ENCODE data around the gene GTF2F1.
"Not testable (repeated sequence)": the region's sequence is repeated elsewhere in the genome, so short reads cannot be mapped to it uniquely, and the experiment has no call there.

The GTF2F1 gene

DNA sequence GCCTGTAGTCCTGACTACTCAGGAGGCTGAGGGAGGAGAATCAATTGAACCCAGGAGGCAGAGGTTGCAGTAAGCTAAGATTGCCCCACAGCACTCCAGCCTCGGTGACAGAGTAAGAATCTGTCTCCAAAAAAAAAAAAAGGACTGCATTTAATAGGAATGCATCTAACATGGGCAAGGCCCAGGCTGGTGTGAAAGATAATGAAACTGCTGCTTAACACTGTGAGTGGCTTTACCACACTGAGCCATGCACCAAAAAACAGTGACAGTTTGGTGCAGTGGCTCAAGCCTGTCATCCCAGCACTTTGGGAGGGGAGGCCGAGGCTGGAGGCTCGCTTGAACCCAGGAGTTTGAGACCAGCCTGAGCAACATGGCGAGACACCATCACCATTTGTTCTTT, 8.6 kb downstream of the GTF2F1 start:
- no peak for DNase-seq

DNA sequence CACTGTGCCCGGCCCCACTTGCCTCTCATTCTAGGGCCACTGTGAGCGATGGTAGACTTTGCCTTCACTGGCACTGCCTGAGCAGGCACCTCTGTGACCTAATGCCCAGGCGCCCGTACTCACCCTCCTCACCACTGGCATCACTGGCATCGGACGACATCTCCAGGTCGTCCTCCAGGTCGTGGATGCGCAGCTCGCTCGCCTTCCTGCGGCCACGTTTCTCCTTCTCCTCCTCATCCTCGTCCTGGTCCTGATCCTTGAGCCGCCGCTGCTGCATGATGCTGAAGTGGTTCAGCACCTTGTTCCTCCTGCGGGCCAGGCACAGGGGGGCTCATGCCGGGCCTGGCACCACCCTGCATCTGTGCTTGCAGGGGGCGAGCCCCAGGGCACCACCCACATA, 9.8 kb downstream of the GTF2F1 start:
- DNase-seq = no peak

DNA sequence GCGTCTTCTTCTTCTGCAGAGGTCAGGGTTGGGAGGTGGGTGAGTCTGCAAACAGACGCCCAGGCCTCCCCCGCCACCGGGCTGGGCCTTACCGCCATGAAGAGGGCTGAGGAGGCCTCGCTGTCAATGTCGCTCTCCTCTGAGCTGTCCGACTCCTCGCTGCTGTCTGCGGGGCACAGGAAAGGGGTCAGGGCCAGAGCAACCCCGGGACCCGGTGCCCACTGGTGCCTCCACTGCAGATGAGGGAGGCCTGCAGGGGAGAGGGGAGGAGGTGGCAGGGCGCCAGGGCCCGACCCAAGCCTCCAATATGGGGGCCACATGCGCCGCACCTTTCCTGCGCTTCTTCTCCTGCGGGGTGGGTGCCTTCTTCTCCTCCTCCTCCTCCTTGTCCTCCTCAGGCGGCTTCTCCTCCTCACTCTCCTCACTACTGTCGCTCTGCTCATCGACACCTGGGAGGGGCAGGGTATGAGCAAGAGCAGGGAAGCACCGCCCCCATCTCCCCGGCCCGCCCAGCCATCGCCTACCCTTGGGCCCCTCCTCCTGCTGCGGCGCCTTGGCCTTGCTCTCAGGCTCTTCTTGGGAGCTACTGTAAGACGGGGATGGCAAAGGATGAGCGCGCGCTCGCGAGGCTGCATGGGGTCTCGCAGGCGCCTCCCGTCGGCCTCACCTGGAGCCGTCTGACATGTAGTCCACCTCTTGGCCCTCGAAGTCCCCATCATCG, 11.8 kb downstream of the GTF2F1 start:
- no peak for DNase-seq

DNA sequence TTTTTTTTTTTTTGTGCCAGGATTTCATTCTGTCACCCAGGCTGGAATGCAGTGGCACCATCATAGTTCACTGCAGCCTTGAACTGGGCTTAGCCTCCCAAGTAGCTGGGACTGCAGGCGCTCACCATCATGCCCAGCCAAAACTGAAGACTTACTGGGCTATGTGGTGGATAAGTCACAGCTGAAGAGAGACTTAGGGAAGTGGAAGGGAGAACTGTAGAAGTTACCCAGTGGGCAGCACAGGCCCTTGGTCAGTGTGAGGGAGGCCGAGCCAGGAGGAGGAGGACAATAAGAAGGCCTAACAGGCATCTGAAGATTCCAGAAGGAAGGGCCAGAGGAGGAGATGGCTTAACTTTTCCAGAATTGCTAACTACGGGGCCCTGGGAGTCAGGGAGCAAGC, 13.2 kb downstream of the GTF2F1 start:
- DNase-seq = no peak

DNA sequence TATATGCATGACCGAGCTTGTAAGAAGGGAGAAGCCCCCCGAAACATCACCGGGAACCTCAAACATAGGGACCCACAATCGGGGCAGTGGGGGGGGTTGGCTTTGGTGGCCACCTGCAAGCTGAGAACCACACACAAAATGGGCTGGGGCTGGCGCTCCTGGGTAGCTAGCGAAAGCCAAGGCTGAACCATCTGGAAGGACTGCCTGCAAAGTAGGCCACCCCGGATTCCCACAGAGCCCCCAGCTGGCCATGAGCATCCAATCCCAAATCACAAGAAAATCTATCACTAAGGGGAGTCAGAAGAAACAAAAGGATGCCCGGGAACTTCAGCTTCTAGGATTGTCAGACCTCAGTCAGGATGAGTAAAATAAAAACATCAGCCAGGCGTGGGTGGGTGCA, 14.5 kb downstream of the GTF2F1 start:
- DNase-seq = no peak

DNA sequence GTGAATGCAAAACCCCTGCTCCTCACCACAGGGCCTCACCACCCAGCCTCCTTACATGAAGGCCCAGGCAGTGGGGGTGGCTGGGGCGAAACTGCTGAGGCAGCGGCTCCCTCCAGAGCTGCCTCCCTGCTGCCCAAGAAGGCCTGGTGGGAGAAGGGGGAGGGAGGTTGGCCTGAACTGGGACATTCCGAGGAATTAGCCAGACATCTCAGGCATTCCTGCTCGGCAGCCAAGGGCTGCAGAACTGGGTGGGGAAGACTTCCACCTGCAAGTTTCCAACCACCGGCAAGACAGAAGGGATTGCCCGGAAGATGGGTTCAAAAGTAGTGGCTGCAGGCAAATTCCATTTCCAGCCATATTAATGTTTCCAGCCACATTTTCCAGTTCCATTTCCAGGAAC, 14.9 kb downstream of the GTF2F1 start:
- no peak for DNase-seq

DNA sequence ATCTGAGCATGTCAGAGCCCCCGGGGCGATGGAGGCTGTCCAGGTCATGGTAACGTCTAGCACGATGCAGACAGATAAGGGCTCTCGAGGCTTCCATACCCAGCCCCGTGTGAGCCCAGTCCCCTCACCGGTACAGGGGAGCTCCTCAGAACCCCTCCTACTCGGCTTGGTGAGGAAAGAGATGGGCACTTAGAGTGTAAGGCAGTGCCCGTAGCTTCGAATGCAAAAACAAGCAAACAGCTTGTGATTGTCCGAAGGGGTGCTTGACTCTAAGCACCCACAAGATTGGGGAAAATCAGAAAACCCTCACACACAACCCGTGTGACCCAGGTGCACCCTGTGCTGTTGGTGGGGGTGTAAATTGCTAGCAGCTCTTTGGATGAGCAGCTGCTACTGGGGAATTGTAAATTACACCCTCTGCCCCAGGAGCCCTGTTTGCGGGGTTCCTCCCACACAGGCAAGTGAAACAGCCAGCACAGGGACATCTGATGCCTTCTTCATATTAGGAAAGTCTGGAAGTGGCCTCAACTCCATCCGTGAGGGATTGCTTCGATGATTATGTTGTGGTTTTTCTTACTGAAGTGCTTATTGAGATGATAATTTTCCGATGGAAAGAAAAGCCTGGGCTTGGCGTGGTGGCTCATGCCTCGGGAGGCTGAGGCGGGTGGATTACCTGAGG, 16.3 kb downstream of the GTF2F1 start:
- DNase-seq = no peak

DNA sequence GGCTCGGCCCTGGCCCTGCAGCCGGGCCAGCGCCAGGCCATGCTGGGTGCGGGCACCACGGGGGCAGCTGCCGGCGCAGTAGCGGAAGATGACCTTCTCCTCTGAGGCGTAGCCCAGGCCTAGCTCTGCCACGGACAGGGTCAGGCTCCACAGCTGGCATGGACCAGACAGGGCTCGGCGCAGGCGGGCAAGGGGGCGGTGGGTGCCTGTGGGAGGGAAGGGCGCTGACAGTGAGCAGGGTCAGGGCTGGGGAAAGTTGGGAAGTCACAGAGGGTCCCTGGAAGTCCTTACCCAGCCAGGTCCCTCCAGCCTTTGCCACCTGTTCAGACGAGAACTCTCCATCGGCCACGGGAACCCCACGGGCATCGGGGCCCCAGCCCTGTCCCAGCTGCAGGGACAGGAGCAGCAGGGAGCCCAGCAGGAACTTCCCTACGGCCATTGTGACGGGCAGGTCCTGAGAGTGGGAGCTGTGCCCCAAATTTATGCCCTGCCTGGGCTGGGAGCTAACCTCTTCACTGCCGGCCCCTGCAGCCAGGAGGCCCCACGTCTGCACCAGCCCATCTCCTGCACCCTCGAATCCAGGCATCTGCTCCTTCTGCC, 17.5 kb downstream of the GTF2F1 start, which contains the start of gene PSPN:
PSPN (minus strand) TSS at position 523 of the 600 bp plus-strand sequence; CDS start at position 439, 84 bp downstream.
- no peak for DNase-seq

DNA sequence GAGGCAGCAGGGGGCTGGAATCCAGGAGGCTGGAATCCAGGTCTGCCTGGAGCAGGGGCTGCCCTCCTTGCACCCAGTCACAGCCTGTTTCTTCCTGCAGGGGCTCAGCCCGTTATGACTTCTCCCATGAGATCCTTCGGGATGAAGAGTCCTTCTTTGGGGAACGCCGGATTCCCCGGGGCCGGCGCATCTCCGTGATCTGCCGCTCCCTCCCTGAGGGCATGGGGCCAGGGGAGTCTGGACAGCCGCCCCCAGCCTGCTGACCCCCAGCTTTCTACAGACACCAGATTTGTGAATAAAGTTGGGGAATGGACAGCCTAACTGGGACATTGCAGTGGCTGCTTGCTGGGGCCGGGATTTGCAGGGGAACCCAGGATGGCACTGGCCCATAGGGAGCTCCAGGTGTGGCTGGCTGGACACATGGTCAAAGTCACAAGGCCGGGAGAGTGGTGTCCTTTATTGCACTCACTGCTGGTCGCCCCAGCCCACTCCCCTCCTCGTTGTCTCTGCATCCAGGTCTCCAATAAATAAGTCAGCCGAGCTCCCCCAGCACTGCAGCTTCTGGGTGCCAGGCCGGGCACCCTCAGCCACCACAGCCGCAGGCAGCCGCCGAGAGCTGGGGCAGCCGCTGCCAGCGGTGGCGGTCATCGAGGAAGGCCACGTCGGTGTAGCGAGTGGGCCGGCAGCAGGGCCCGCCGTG, 18.1 kb downstream of the GTF2F1 start:
- no peak for DNase-seq

DNA sequence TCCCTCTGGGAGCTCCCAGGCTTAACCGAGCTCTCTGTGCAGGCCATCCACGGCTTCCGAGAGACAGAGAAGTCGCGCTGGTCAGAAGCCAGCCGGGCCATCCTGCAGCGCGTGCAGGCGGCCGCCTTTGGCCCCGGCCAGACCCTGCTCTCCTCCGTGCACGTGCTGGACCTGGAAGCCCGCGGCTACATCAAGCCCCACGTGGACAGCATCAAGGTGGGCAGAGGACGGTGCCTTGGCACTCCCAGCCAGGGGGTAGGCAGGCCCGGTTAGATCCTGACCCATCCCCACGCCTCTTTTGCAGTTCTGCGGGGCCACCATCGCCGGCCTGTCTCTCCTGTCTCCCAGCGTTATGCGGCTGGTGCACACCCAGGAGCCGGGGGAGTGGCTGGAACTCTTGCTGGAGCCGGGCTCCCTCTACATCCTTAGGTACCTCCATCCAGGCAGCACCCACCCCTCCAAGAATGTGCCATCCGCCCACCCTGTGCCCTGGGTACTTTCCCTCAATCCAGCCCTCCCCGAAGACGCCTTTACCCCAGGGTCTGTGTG, 18.7 kb downstream of the GTF2F1 start:
- no peak for DNase-seq

DNA sequence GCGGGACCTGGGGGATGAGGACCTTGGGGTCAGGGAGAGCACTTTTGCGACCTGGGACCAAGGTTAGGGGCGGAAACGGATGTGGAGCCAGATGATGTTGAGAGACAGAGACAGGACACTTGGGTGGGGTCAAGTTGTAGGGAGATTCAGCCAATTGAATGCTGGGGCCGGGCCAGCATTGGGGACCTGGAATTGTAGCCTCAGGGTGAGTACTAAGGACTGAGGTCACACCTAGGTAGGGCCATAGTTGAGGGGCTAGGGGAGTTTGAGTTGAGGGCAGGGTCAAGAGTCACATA, 19.2 kb downstream of the GTF2F1 start:
- DNase-seq = no peak

DNA sequence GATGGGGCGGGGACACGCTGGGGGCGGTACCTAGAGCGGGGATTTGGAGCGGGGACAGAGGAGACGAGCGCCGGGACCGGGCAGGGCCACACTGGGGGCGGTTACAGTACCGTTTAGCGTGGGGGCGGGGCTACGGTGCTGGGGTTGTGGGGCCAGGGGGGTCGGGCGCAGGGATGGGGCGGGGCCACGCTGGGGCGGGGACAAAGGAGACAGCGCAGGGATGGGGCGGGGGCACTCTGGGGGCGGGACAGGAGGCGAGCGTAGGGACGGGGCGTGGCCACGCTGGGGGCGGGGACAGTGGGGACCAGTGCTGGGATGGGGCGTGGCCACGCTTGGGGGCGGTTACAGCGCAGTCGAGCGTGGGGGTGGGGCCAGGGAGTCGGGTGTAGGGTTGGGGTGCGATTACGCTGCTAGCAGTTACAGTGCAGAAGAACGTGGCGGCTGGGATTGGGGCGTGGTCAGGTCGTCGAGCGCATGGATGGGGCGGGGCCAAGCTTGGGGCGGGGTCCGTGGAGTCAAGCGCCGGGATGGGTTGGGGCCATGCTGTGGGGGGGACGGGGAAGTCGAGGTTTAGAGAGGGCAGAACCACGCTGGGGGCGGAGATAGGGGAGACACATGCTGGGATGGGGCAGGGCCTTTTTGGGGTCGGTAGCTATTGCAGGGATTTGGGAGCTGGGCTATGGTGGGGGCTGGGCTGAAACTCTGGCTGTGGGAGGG, 19.7 kb downstream of the GTF2F1 start:
- DNase-seq = peak; percentile 99 to 100

DNA sequence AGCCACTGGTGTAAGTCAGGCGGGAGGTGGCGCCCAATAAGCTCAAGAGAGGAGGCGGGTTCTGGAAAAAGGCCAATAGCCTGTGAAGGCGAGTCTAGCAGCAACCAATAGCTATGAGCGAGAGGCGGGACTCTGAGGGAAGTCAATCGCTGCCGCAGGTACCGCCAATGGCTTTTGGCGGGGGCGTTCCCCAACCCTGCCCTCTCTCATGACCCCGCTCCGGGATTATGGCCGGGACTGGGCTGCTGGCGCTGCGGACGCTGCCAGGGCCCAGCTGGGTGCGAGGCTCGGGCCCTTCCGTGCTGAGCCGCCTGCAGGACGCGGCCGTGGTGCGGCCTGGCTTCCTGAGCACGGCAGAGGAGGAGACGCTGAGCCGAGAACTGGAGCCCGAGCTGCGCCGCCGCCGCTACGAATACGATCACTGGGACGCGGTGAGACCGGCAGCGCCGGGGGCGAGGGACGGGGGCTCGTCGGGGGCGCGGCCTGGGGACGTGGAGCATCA, 20.3 kb downstream of the GTF2F1 start, which contains the start of gene ALKBH7:
ALKBH7 (plus strand) TSS at position 201 of the 502 bp plus-strand sequence; CDS start at position 228, 27 bp downstream.
- peak; percentile 99 to 100 for DNase-seq

DNA sequence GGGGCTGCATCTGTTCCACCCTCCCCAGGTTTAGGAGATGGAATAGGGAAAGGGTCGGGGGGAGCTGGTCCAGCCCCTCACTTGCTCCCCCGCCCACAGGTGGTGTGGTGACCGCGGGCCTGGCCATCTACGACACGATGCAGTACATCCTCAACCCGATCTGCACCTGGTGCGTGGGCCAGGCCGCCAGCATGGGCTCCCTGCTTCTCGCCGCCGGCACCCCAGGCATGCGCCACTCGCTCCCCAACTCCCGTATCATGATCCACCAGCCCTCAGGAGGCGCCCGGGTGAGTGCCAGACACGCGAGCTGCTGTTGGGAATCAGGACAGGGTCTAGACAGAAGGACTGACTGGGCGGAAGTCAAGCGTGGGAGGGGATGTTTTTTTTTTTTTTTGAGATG, 28.6 kb downstream of the GTF2F1 start:
- no peak for DNase-seq

DNA sequence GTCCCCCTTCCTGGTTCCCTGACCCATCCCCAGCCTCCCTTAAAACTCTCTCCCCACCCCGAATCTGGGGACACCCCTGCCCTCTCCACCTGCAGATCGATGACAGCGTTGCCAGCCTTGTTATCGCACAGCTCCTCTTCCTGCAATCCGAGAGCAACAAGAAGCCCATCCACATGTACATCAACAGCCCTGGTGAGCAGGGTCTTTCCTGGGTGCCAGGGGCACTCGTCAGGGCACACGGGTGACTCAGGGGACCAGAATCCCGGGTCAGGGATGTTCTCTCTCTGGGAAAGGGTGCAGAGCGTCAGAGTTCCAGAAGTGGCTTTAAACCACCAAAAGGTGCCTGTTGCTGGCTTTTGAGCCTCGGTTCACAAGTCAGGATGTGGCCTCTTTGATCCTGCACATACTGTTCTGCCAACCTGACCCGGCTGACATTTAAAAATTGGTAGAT, 30.6 kb downstream of the GTF2F1 start:
- DNase-seq = no peak

DNA sequence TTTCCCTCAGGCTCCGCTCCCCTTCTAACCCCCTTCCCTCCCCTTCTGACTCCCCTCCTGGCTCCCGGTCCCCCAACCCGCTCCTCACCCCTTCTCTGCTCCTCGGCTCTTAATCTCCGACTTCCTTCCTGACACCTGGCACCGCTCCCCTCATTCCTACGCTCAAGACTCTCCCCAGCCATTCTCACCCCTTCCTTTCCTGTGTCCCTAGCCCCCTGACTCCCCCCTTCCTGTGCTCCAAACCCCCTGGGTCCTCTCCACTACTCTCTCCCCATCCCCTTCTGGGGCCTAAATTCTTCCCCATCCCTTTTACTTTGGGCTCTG, 31.0 kb downstream of the GTF2F1 start:
- DNase-seq = no peak

DNA sequence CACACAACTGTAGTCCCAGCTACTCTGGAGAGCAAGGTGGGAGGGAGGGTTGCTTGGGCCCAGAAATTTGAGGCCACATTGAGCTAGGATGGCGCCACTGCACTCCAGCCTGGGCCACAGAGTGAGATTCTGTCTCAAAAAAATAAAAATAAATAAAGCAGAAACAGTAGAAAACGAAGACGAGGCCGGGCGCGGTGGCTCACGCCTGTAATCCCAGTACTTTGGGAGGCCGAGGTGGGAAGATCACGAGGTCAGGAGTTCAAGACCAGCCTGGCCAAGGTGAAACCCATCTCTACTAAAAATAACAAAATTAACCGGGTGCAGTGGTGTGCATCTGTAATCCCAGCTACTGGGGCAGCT, 32.1 kb downstream of the GTF2F1 start:
- not testable (repeated sequence) for DNase-seq

DNA sequence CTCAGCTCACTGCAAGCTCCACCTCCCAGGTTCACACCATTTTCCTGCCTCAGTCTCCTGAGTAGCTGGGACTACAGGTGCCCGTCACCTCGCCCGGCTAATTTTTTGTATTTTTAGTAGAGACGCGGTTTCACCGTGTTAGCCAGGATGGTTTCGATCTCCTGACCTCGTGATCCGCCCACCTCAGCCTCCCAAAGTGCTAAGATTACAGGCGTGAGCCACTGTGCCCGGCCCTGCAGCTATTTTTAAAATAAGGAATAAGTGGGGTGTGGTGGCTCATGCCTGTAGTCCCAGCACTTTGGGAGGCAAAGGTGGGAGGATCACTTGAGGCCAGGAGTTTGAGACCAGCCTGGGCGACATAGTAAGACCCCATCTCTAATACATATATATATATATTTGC, 32.5 kb downstream of the GTF2F1 start:
- DNase-seq = not testable (repeated sequence)

DNA sequence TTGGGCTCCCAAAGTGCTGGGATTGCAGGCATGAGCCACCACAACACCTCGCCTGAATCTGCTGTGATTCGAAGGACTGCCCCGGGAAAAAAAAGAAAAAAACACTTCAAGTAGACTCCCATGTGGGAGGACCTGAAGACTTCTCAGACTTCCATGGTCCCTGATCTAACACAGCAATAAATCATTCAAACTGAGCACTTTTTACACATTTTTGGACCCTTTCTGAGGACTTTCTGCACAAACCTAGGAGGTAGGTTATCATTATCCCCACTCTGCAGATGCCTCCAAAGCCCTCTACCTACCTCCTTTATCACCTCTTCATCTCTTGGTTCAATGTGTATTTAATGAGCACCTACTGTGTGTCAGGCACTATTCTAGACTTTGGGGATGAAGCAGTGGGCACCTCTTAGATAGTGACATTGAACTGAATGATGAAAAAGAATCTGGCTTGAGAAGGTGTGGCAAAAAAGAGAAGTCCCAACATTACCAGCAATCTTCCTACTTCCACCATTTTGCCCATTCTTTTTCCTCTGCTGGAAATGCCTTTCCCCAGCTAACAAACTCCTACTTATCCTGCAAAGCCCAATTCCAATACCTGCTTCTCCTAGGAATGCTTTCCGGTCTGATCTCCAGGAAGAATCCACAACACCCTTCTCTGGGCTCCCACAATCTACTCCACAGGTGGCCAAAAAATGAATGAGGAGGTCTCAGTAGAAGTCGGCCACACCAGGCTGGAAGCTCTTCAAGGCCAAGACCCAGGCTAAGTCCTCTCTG, 33.2 kb downstream of the GTF2F1 start:
- no peak for DNase-seq

DNA sequence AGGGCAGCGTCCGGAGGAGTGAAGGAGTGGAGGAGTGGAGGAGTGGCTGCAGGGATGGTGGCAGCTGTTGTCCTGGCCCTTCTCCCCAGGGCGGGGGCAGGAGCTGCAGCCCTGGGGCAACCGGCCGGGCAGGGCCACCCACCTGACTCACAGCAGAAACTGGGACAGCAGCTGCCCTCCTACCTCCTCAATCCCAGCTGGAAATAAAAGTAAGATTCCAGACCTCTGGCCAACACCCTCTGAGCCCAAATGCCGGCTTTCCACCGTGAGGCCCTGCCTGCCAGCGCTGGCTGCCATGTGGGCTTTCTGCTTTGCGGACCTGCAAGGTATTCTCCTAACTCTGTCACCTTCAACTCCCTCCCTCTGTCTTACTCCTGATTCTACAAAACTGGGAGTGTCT, 35.0 kb downstream of the GTF2F1 start:
- DNase-seq = no peak

DNA sequence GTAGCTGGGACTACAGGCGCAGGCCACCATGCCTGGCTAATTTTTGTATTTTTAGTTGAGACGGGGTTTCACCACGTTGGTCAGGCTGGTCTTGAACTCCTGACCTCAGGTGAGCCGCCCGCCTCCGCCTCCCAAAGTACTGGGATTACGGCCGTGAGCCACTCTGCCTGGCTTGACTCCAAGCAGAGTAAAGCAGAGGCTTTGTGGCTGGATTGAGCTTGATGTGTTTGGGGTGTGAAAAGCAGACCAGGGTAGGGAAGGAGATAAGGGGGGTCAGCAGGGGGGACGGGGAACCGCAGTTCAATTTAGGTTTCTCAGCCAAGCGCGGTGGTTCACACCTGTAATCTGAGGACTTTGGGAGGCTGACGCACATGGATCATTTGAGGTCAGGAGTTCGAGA, 35.8 kb downstream of the GTF2F1 start:
- no peak for DNase-seq

Measured in NCI-H446 (cell line).